ENCODE measurements around the gene HIGD2A. TPM values are rescaled to one million over a fixed set of nuclear protein-coding genes. Genes with fewer than 3 reads are reported as not detected.

The HIGD2A gene
- total RNA-seq, 1 donor from 2014 or later, result 99.1 TPM

DNA sequence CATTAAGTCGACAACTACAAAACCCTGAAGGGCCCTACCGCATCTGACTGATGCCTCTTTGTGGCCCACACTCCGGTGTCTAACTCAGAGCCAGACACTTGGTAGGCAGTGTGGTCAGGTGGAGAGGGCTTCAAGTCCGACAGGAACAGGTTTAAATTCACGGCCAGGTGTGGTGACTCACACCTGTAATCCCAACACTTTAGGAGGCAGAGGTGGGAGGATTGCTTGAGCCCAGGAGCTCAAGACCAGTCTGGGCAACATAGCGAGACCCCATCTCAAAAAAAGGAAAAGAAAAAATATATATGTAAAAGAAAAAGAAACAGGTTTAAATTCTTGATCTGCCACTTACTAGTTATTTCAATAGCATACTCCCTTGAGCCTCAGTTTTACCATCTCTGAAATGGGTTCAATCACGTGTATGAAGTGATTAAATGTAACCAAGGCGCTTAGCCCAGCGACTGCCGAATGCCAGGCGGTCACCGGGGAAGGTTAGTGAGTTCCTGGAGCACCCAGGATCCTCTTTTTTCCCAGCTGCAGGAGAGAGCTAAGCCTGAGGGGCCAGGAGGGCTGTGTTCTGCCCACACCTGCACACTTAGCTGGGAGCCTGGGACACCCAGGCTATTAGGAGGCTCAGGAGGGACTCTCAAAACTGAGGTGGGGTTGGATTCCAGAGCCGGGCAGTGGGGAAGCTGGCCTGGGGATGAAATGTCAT lies 26.8 kb downstream of the HIGD2A start:
- intact Hi-C loops (cut with micrococcal nuclease), result no loop called here

DNA sequence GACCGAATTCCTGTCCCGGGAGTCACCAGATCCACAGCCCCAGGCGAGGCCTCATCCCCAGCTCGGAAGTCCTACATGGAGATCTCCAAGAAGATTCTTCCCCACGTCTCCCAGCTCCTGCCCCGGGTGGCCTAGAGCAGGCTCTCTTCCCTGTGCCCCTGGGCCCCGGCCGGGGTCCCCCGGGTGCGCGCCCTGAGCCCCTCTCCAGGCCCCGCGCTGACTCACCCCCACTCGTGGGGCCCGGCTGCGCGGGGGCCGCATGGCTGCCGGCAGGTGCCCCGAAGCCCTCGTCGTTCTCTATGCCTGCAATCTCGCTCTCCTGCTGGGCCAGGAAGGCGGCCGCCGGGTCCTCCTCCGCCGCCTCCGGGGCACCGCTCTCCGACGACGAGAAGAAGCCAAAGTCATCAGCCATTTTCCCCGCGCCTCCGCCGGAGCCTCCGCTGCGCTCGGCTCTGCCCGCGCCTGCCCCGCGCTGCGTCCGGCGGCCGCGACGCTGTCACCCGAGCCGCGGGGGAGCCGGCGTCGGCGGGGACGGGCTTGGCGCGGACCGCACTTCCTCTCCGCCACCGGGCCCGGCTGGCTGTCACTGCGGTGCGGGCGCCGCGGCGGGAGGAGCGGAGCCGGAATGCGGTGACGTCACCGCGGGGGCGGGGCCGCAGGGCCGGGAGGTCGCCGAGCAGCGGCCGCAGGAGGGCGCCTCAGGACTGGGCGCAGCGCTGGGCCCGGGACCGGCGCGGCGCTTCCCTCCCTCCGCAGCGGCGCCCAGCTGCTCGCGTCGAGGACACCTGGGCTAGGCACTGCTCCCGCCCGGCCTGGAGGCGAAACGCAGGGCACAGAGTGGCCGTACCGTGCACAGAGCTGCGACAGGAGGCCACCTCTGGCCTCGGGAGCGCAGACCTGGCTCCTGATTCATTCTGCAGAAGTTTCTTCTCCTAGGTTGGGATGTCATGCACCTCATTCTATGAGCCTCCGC lies 27.7 kb downstream of the HIGD2A start, which contains the start of gene CLTB:
Gene CLTB, minus strand, starts transcription at position 588 of the 973 bp plus-strand sequence. Its CDS starts 176 bp downstream, at position 412.
- intact Hi-C loops (cut with micrococcal nuclease), result loop anchor here (1.0 kb wide), 9 partner anchors 27 to 231 kb away; partner anchors contain the start of genes FAF2, KIAA1191, RNF44 and TSPAN17

DNA sequence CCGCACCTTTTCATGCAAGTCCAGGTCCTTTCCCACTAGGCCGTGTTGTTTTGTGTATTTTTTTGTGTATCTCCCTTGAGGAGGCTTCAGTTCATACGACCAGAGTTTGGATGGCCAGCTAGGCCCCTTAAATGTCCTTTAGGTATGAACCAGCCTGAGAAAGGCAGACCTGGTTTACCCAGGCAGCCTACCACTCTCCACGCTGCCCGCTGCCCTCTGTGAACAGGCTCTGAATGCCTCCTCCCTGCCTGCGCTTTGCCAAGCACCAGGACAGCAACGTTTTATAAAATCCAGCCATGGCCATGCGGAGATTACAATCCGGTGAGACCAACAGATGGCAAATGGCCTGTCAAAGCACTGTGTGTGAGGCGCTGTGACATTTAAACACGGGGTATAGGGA lies 28.4 kb downstream of the HIGD2A start:
- intact Hi-C loops (cut with micrococcal nuclease), result loop anchor here (1.0 kb wide), 9 partner anchors 28 to 230 kb away; partner anchors contain the start of genes FAF2, KIAA1191, RNF44 and TSPAN17

DNA sequence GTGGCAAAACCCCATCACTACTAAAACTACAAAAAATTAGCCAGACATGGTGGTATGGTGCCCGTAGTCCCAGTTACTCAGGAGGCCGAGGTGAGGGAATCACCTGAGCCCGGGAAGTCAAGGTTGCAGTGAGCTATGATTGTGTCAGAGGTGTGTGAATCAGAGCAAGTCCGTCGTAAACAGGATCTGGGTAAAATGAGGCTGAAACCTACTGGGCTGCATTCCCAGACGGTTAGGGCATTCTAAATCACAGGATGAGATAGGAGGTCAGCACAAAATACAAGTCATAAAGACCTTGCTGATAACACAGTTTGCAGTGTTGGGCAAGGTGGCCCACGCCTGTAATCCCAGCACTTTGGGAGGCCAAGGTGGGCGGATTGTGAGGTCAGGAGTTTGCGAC lies 29.7 kb downstream of the HIGD2A start:
- intact Hi-C loops (cut with micrococcal nuclease), result no loop called here

DNA sequence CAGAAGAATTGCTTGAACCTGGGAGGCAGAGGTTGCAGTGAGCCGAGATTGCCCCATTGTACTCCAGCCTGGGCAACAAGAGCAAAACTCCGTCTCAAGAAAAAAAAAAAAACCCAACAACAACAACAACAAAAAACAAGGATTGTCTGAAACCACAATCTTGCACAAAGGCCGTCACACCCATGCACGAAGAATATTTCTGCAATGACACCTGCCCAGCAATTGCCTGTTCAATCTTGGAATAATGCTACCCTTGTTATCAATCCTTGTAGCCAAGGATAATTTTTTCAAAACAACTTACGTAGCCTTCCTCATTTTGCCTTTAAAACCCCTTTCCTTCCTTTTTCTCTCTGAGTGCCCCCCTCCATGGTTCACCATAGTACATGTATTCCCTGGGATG lies 31.5 kb downstream of the HIGD2A start:
- intact Hi-C loops (cut with micrococcal nuclease), result no loop called here

DNA sequence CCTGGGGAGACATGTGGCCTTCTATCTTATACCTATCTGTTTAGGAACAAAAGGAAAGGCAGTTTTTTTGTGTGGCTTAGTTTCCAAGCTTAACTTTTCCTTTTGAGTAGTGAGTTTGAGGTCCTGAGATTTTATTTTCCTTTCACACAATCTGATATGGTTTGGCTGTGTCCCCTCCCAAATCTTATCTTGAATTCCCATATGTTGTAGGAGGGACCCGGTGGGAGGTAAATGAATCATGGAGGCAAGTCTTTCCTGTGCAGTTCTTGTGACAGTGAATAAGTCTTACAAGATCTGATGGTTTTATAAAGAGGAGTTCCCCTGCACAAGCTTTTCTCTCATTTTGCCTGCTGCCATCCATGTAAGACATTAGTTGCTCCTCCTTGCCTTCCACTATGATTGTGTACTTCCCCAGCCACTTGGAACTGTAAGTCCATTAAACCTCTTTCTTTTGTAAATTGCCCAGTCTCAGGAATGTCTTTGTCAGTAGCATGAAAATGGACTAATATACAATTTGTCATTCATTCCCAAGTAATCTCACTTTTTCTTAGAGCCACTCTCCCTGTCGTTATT lies 32.5 kb downstream of the HIGD2A start:
- intact Hi-C loops (cut with micrococcal nuclease), result no loop called here

DNA sequence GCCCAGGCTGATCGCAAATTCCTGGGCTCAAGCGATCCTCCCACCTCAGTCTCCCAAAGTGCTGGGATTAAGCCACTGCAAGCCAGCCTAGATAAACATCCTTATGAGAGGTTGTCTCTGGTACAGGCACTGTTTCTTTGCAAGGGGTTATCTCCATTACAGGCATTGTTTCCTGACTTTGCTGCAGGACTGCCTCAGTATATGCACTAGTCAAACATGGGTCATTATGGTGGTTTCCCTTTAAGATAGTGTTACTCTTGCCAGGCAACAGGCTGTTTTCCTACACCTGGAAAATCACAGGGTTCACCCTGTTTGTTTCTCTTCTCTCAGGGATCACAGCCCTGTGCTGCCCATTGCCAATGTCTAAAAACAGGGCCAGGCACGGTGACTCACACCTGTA lies 35.6 kb downstream of the HIGD2A start:
- intact Hi-C loops (cut with micrococcal nuclease), result no loop called here

DNA sequence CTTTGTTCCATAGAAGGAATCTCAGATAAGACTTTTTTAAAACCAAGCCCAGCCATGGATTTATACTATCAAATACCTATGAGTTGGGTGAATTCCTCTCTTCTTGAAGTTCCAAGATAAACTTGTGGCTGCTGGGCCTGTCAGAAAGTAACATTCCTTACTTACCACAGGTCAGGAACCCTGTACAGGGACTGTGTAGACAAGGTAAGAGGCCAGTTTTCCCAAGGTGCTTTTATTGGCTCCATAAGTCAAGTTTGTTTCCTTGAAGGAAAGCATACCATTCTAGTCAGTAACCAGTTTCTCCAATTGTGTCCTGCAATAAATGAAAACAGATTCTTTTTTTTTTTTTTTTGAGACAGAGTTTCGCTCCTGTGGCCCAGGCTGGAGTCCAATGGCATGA lies 36.6 kb downstream of the HIGD2A start:
- intact Hi-C loops (cut with micrococcal nuclease), result no loop called here

DNA sequence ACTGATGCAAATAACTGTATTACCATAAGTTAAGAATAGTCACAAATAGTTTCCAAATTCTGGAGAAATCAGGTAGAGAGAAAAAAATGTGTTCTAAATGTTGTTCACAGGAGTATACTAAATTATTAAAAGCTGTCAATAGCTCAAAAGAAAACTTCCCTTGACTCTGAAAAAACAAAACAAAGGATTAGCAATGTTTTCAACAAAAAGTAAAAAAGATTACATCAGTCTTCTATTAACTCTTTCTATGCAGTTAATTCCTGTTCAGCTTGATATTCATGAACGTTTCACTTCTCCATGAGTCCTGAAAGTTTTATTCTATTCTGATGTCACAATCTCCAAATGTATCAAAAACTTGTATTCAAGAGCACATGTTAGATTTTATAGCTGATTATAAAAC lies 37.2 kb downstream of the HIGD2A start:
- intact Hi-C loops (cut with micrococcal nuclease), result no loop called here

DNA sequence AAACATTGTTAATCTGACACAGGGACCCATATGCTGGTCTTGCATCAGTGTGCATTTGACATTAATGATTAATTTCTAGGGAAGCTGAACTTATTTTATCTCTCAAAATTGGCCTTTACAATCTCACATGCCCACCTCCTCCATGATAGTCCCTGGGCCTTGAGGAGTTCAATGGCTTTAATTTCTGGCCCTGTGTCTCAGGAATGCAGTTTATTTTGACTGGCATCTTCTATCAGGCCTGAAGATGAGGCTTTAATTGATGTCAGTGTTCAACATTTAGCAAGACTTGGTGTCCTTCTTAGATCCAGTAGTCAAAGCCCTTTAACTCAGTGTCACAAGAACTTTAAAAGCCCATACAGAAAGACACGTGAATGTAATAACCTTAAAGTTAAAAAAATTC lies 38.3 kb downstream of the HIGD2A start:
- intact Hi-C loops (cut with micrococcal nuclease), result no loop called here

DNA sequence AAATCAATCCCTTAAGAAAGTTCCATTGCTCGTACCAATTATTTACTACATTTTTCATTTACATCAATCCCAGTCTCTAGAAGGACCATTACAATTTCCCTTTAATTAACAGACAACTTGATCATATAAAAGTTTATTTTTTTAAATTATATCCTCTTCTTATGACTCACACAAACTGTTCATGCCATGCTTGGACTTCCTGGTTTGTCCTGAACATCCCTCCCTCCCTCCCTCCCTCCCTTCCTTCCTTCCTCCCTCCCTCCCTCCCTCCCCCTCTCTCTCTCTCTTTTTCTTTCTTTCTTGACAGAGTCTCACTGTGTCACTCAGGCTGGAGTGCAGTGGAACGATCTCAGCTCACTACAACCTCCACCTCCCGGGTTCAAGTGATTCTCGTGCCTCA lies 39.4 kb downstream of the HIGD2A start:
- intact Hi-C loops (cut with micrococcal nuclease), result no loop called here

DNA sequence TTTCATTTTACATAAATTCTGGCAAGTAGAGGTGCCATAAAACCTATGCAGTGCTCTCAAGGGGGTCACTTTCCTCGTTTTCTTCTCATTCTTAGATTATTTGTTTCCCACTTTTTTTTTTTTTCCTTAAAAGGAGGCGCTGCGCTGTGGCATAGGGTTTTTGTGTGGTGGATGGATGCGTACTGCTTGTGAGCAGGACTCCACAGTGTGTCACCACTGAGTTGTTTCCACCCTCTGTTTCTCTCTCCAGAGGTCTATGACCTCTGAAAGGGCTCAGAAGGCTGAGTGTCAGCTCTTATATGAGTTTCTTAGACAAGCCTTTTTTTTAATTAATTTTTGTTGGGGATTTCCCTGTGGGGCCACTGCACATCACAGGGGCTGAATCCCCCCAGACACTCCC lies 41.4 kb downstream of the HIGD2A start:
- intact Hi-C loops (cut with micrococcal nuclease), result no loop called here

DNA sequence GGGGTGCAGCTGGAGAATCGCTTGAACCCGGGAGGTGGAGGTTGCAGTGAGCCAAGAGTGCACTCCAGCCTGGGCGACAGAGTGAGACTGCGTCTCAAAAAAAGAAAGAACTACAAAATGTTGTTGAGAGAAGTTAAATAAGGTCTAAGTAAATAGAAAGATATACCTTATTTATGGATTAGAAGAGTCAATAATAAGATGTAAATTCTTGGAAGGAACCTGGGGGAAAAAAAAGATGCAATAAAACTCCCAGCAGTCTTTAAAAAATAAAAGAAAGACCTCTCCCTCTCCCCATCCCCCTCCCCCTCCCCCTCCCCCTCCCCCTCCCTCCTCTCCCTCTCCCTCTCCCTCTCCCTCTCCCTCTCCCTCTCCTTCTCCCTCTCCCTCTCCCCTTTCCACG lies 44.2 kb downstream of the HIGD2A start:
- intact Hi-C loops (cut with micrococcal nuclease), result no loop called here

DNA sequence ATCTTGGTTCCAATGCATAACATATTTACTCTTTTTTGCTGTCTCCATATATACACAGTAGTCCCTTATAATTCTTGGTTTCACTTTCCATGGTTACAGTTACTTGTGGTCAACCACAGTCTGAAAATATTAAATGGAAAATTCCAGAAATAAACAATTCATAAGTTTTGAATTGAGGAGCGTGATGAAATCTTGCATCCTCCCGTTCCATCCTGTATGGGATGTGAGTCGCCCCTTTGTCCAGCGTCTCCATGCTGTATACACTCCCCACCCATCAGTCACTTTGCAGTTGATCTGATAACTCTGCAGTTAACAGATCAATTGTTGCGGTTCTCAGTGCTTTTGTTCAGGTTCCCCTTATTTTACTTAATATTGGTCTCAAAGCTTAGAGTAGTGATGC lies 48.1 kb downstream of the HIGD2A start:
- intact Hi-C loops (cut with micrococcal nuclease), result loop anchor here (1.0 kb wide), 1 partner anchor 12 kb away; the partner anchor contains the start of gene FAF2

DNA sequence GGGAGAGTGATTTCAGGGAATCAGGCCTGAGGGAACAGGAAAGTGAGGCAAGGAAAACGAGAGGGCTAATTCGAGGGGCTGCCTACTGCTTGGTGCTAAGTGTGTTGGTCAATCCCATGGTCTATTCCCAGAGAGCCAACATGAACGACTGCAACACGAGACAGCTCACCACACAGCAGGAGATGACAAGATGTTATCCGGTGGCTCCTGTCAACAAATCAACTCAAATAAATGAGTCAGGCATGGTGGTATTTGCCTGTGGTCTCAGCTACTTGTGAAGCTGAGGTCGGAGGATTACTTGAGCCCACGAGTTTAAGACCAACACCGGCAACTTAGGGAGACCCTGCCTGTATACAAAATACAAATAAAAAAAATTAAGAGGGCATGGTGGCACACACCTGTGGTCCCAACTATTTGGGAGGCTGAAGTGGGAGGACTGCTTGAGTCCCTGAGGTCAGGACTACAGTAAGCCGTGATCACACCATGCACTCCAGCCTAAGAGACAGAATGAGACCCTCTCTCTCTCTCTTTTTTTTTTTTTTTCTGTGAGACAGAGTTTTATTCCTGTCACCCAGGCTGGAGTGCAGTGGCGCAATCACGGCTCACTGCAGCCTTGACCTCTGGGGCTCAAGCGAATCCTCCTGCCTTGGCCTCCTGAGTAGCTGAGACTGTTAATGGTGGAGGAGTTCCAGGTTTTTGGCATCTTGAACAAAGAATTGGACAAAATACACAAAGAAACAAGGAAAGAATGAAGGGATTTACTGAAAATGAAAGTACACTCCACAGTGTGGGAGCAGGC lies 50.6 kb downstream of the HIGD2A start:
- intact Hi-C loops (cut with micrococcal nuclease), result no loop called here

Other genes with a start within 250 kb of the HIGD2A start
- 34.3 and 35.8 TPM in 2 replicates for gene SIMC1, start 150.3 kb upstream of the HIGD2A start, total RNA-seq
- gene KIAA1191, start 27.0 kb upstream of the HIGD2A start, total RNA-seq, result 55.4 and 58.1 TPM in 2 replicates
- 8.5 and 9.0 TPM in 2 replicates for gene ARL10, start 23.3 kb upstream of the HIGD2A start, total RNA-seq
- gene NOP16, start 153 bp upstream of the HIGD2A start, total RNA-seq, result 37.7 and 39.2 TPM in 2 replicates
- gene CLTB, start 27.8 kb downstream of the HIGD2A start, total RNA-seq, result 67.8 and 71.0 TPM in 2 replicates
- gene FAF2, start 59.6 kb downstream of the HIGD2A start, total RNA-seq, result 40.9 and 44.4 TPM in 2 replicates
- gene RNF44, start 148.7 kb downstream of the HIGD2A start, total RNA-seq, result 139 TPM in 2 replicates
- 1.3 and 1.7 TPM in 2 replicates for gene CDHR2, start 160.6 kb downstream of the HIGD2A start, total RNA-seq
- 2.2 and 2.6 TPM in 2 replicates for gene GPRIN1, start 221.4 kb downstream of the HIGD2A start, total RNA-seq
- not detected in 2 replicates for gene SNCB, start 241.8 kb downstream of the HIGD2A start, total RNA-seq
- gene EIF4E1B, start 241.9 kb downstream of the HIGD2A start, total RNA-seq, result not detected in 2 replicates